SJCRH30 (cell line): ENCODE measurements around the gene MPPED1. TPM values are rescaled to one million over a fixed set of nuclear protein-coding genes. Genes with fewer than 3 reads are reported as not detected.

ENCODE experiments used
- DNase-seq, 2 experiments: peaks; one replicate each; pipeline ENCODE4 v3.0.0-alpha.2; 2015 to 2020
- H3K27ac ChIP-seq: fragments of 250-450 bp; sonication (Bioruptor Pico); 2 replicates; pipeline ENCODE4 v1.5.1; 2020; ENCODE audit warnings: mild to moderate bottlenecking, moderate library complexity
- H3K27me3 ChIP-seq: fragments of 250-450 bp; sonication (Bioruptor Pico); 2 replicates; pipeline ENCODE4 v1.5.1; 2020; ENCODE audit warnings: mild to moderate bottlenecking, moderate library complexity
- H3K36me3 ChIP-seq: fragments of 250-450 bp; sonication (Bioruptor Pico); 2 replicates; pipeline ENCODE4 v1.5.1; 2020; ENCODE audit warnings: mild to moderate bottlenecking, moderate library complexity
- H3K4me1 ChIP-seq: fragments of 250-450 bp; sonication (Bioruptor Pico); 2 replicates; pipeline ENCODE4 v1.5.1; 2020; ENCODE audit warnings: mild to moderate bottlenecking, moderate library complexity
- H3K4me3 ChIP-seq: fragments of 250-450 bp; sonication (Bioruptor Pico); 2 replicates; pipeline ENCODE4 v1.5.1; 2020; ENCODE audit warnings: mild to moderate bottlenecking, moderate library complexity
- H3K9me3 ChIP-seq: fragments of 250-450 bp; sonication (Bioruptor Pico); replicated peaks from 2 replicates; pipeline ENCODE4 v1.5.1; 2020; ENCODE audit warnings: mild to moderate bottlenecking, moderate library complexity
- total RNA-seq: library from RNA; depleted of rRNA; stranded (reverse); fragments of >200 nt; shearing (Covaris generic); gene quantifications from 2 replicates; pipeline ENCODE4 v1.2.3, GENCODE V29; 2014

Gene MPPED1
- total RNA-seq, 1 experiment from 2014 or later = not detected

DNA sequence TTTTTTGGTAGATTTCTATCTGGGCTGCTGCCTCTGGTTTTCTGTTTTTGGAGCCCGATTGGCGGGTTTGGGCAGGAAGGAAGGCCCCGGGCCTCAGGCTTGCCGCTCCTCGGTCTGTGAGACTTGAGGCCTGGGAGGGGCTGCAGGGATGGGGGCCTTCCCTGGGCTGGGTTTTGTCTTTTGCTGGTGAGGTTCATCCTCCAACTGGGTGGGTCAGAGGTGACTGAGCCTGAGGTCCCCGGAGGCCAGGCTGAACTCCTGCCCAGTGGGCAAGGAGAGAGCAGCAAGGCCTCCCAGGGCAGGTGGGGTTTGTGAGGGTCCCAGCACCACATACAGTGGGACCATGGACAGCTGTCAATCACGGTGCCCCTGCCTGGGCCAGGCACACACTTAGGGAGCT is 15.0 kb downstream of the MPPED1 start:
- Histone ChIP-seq H3K9me3 (no peaks in the 10 kb centered on the region), H3K4me1 (no peaks in the 10 kb centered on the region), H3K27me3 (peaks cover 23% of the 10 kb centered on the region), H3K4me3 (no peak overlapping the region), H3K36me3 (no peaks in the 10 kb centered on the region), H3K27ac (no peak overlapping the region)
- no peak for DNase-seq

- DNase-seq = no peak
- Histone ChIP-seq H3K4me1 (no peaks in the 10 kb centered on the region), H3K27ac (no peak overlapping the region), H3K27me3 (peaks cover 19% of the 10 kb centered on the region), H3K4me3 (no peak overlapping the region), H3K9me3 (no peaks in the 10 kb centered on the region), H3K36me3 (no peaks in the 10 kb centered on the region)
These were observed 15.6 kb downstream of the MPPED1 start for GRCh38 chr22:43427296-43428004.

DNA sequence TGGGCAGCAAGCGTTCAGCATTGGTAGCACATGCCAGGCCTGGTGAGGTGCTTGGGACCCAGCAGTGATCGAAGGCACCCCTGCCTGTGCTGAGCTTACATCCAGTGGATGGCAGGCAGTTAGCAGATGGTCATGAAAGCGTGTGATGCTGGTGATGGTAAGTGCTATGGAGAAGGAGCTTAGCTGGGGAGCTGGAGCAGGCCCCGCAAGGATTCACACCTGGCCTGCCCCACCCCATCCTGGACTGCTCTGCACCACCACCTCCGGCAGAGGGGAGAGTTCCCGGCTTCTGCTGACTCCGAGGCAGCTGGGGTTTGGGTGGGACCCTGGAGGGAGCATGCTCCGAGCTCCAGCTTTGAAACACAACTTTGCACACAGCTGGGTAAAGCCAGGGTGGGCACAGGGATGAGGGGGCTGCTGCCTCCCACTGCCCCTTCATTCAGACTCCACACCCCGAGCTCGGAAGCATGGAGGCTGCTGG is 16.2 kb downstream of the MPPED1 start:
- no peak overlapping the region for H3K27ac ChIP-seq
- no peak overlapping the region for H3K4me3 ChIP-seq
- no peaks in the 10 kb centered on the region for H3K36me3 ChIP-seq
- peaks cover 15% of the 10 kb centered on the region for H3K27me3 ChIP-seq
- no peak for DNase-seq
- H3K9me3 ChIP-seq = no peaks in the 10 kb centered on the region
- no peaks in the 10 kb centered on the region for H3K4me1 ChIP-seq

GRCh38 chr22:43428521-43428920 is 16.7 kb downstream of the MPPED1 start:
- no peak for DNase-seq
- no peak overlapping the region for H3K27ac ChIP-seq
- no peaks in the 10 kb centered on the region for H3K4me1 ChIP-seq
- no peaks in the 10 kb centered on the region for H3K36me3 ChIP-seq
- no peak overlapping the region for H3K4me3 ChIP-seq
- peaks cover 15% of the 10 kb centered on the region for H3K27me3 ChIP-seq
- no peaks in the 10 kb centered on the region for H3K9me3 ChIP-seq

- H3K36me3 ChIP-seq = no peaks in the 10 kb centered on the region
- peaks cover 15% of the 10 kb centered on the region for H3K27me3 ChIP-seq
- DNase-seq = no peak
- H3K4me1 ChIP-seq = no peaks in the 10 kb centered on the region
- no peak overlapping the region for H3K27ac ChIP-seq
- no peaks in the 10 kb centered on the region for H3K9me3 ChIP-seq
- H3K4me3 ChIP-seq = no peak overlapping the region
These were observed 17.6 kb downstream of the MPPED1 start for GRCh38 chr22:43429426-43429825.

- Histone ChIP-seq H3K9me3 (no peaks in the 10 kb centered on the region), H3K36me3 (no peaks in the 10 kb centered on the region), H3K4me1 (no peaks in the 10 kb centered on the region), H3K4me3 (no peak overlapping the region), H3K27me3 (peaks cover 10% of the 10 kb centered on the region), H3K27ac (no peak overlapping the region)
- no peak for DNase-seq
These were observed 20.2 kb downstream of the MPPED1 start for GRCh38 chr22:43431808-43432554.

DNA sequence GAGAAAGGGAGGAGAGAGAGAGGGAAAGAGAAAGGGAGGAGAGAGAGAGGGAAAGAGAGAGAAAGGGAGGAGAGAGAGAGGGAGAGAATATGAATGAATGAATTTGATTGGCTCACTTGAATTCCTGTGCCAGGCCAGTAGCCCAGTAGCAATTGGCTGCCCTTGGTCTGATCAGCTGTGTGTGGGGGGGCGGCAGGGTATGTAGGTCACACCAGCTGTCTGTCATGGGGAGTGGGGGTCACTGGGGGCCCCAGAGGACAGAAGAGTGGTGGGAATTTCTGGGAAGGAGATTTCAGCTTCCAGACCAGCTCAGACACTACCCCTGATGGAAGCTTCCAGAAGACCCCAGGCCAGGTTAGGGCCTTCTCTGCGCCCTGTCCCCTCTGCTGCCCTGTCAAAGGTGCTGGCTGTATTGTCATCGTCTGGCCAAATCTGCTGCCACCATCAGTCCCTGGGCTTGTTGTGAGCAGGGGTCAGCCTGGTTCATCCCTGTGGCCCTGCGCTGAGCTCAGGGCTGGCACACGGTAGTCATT is 21.1 kb downstream of the MPPED1 start:
- H3K27ac ChIP-seq = no peak overlapping the region
- H3K4me3 ChIP-seq = no peak overlapping the region
- H3K4me1 ChIP-seq = no peaks in the 10 kb centered on the region
- H3K36me3 ChIP-seq = no peaks in the 10 kb centered on the region
- no peaks in the 10 kb centered on the region for H3K9me3 ChIP-seq
- peaks cover 12% of the 10 kb centered on the region for H3K27me3 ChIP-seq
- no peak for DNase-seq

DNA sequence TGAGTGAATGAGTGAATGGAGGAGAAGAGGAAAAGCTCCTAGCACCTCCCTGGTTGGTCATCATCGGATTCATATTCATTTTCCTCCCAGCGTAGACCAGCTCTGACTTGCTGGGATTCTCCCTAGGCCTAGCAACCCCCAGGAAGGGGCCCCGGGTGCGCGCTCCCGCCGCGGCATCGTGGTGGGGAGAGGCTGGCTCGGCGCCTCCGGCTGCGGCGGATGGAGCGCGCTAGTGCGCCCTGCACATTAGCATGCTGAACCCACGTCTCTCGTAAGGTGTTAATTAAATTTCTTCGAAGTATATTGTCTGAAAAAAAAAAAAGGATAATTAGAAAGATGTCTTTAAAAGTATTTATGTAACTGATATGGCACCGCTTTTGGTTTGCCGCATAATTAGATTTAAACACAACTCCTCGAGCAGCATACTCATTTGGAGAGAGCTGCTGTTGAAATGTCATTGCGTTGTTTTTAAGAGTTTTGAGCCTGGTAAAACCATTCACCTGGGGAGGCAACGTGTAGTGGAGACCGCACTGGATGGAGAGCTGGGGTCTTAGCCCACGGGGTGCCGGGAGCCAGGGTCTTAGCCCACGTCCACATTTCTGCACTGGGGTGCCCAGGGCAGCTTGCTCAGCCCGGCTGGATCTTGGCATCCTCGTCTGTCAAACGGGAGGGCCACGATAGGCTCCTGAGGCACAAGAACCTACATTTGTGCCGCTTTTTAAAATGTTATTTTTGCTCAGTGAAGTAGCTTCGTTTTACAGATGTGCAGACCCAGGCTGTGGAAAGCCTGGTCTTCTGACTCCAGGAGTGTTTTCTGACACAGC is 21.8 kb downstream of the MPPED1 start:
- no peaks in the 10 kb centered on the region for H3K36me3 ChIP-seq
- H3K4me3 ChIP-seq = no peak overlapping the region
- H3K27me3 ChIP-seq = peaks cover 12% of the 10 kb centered on the region
- no peaks in the 10 kb centered on the region for H3K9me3 ChIP-seq
- no peak overlapping the region for H3K27ac ChIP-seq
- no peaks in the 10 kb centered on the region for H3K4me1 ChIP-seq
- no peak for DNase-seq

DNA sequence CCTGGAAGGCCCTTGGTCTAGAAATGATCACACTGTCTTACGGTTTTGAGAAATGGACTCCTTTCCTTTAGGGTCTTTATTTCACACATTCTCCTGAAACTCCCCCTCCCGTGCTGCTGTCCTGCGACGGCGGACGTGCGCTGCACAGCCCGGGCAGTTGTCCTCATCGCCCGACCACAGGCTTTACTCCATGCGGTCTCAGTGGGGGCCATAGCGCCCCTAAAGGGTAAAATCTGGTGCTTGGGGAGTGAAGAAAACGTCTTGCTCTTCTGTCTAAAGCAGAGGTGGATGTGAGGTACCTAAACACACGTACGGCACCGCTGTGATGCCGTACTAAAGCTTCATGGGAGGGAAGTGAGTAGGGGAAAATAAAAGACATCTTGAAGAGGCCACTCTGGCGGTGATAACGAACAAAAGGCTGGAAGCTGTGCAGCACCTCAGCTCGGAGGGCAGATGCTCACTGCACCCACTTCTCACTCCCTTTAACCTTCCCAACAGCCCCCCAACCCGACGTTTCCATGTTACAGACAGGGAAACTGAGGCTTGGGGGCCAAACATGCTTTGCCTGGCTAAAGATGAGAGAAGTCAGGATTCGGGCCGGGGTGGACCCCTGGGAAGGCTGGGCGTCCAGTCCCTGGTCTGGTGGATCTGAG is 22.6 kb downstream of the MPPED1 start:
- no peak for DNase-seq
- H3K27ac ChIP-seq = no peak overlapping the region
- H3K9me3 ChIP-seq = no peaks in the 10 kb centered on the region
- H3K4me1 ChIP-seq = no peaks in the 10 kb centered on the region
- H3K4me3 ChIP-seq = no peak overlapping the region
- peaks cover 12% of the 10 kb centered on the region for H3K27me3 ChIP-seq
- no peaks in the 10 kb centered on the region for H3K36me3 ChIP-seq

- no peak for DNase-seq
- Histone ChIP-seq H3K4me3 (no peak overlapping the region), H3K4me1 (no peaks in the 10 kb centered on the region), H3K36me3 (no peaks in the 10 kb centered on the region), H3K27me3 (peaks cover 12% of the 10 kb centered on the region), H3K27ac (no peak overlapping the region), H3K9me3 (no peaks in the 10 kb centered on the region)
These were observed 23.1 kb downstream of the MPPED1 start for GRCh38 chr22:43434928-43435311.

GRCh38 chr22:43435851-43436811 is 24.3 kb downstream of the MPPED1 start:
- H3K36me3 ChIP-seq = no peaks in the 10 kb centered on the region
- peaks cover 12% of the 10 kb centered on the region for H3K27me3 ChIP-seq
- no peak overlapping the region for H3K4me3 ChIP-seq
- no peak for DNase-seq
- H3K4me1 ChIP-seq = no peaks in the 10 kb centered on the region
- H3K9me3 ChIP-seq = no peaks in the 10 kb centered on the region
- H3K27ac ChIP-seq = no peak overlapping the region

DNA sequence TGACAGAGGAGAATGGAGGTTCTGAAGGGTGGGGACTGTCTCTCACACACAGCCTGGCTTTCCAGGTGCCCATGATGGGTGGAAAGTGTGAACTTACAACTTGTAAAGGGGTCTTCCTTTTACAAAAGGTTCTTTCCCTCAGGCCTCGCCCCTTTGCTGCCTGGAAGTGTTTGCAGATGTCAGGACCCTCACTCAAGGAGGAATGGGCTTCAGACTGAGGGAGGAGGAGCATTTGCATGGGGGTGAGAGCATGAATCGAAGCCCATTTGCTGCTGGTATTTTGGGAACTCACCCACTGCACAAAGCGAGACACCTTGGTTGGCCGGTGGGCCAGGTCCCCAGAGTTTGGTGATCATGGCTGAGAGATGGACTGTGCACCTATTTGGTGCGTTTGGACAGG is 25.1 kb downstream of the MPPED1 start:
- no peak for DNase-seq
- Histone ChIP-seq H3K36me3 (no peaks in the 10 kb centered on the region), H3K9me3 (no peaks in the 10 kb centered on the region), H3K27ac (no peak overlapping the region), H3K4me1 (no peaks in the 10 kb centered on the region), H3K4me3 (no peak overlapping the region), H3K27me3 (peaks cover 12% of the 10 kb centered on the region)

GRCh38 chr22:43437871-43438475 is 26.2 kb downstream of the MPPED1 start:
- H3K9me3 ChIP-seq = no peaks in the 10 kb centered on the region
- H3K27me3 ChIP-seq = peaks cover 12% of the 10 kb centered on the region
- no peaks in the 10 kb centered on the region for H3K4me1 ChIP-seq
- H3K27ac ChIP-seq = no peak overlapping the region
- H3K4me3 ChIP-seq = no peak overlapping the region
- DNase-seq = no peak
- H3K36me3 ChIP-seq = no peaks in the 10 kb centered on the region
